Subcutaneous adipose tissue (tissue), 4 donors: ENCODE results near the gene RPS8. TPM values are rescaled to one million over a fixed set of nuclear protein-coding genes. Genes with fewer than 3 reads are reported as not detected.

Experiments
- CTCF ChIP-seq: fragments of 450-650 bp; IDR thresholded peaks from one replicate; pipeline ENCODE4 v1.5.1; 2016; ENCODE audit warnings: low read depth, mild to moderate bottlenecking, control low read depth, antibody characterized with exemption, moderate library complexity
- total RNA-seq, 4 donors: library from RNA; depleted of rRNA; stranded (reverse); fragments of >200 nt; gene quantifications; one replicate each; pipeline ENCODE4 v1.1.0, GENCODE V29; 2016

Gene RPS8
- total RNA-seq, 4 donors from 2014 or later = 1,837 to 2,469 (median 2,281) TPM

- no peak for TF ChIP-seq CTCF
Measured at GRCh38 chr1:44788120-44788860, 12.9 kb downstream of the RPS8 start, which contains the start of gene BEST4. TSS of gene BEST4 (minus strand) at chr1:44788170. CDS start at chr1:44787705, 465 bp downstream.

- no peak for TF ChIP-seq CTCF
Measured at GRCh38 chr1:44790968-44791801, 15.8 kb downstream of the RPS8 start.

GRCh38 chr1:44792736-44793502 lies 17.6 kb downstream of the RPS8 start:
- TF ChIP-seq CTCF = no peak

- no peak for TF ChIP-seq CTCF
Measured at GRCh38 chr1:44798481-44799365, 23.4 kb downstream of the RPS8 start.

- TF ChIP-seq CTCF = no peak
Measured at GRCh38 chr1:44799770-44800584, 24.6 kb downstream of the RPS8 start, which contains the start of gene PLK3. TSS of gene PLK3 (plus strand) at chr1:44800377. CDS start at chr1:44800464, 87 bp downstream.
